Mesenchymal stem cell (in vitro differentiated cells and primary cell): Measurements from ENCODE around the gene YTHDC2.

Experiments
- DNase-seq: peaks from one replicate; pipeline ENCODE4 v3.0.0-alpha.2; 2013
- H2AFZ ChIP-seq: one replicate; pipeline ENCODE4 v1.6.1; 2013; ENCODE audit warnings: low read depth, mild to moderate bottlenecking, control low read depth, inconsistent platforms, low read length, moderate library complexity
- H2AK5ac ChIP-seq: 2 replicates; pipeline ENCODE4 v1.6.1; 2013; ENCODE audit warnings: low read length, moderate library complexity, mild to moderate bottlenecking, inconsistent platforms; ENCODE audit not compliant: severe bottlenecking
- H2BK120ac ChIP-seq: one replicate; pipeline ENCODE4 v1.6.1; 2013; ENCODE audit warnings: low read depth, mild to moderate bottlenecking, inconsistent platforms, low read length, moderate library complexity
- H2BK12ac ChIP-seq, 2 experiments: one replicate each; pipeline ENCODE4 v1.6.1; 2013; ENCODE audit warnings: inconsistent platforms in 2 of 2, low read length in 2 of 2, mild to moderate bottlenecking in 2 of 2, moderate library complexity in 2 of 2, control low read depth in 1 of 2
- H2BK15ac ChIP-seq: one replicate; pipeline ENCODE4 v1.6.1; 2013; ENCODE audit warnings: mild to moderate bottlenecking, low read depth, inconsistent platforms; ENCODE audit not compliant: poor library complexity, severe bottlenecking
- H2BK5ac ChIP-seq: 2 replicates; pipeline ENCODE4 v1.6.1; 2013; ENCODE audit warnings: low read depth, mild to moderate bottlenecking, low read length, control low read depth, inconsistent platforms; ENCODE audit not compliant: poor library complexity, severe bottlenecking
- H3K14ac ChIP-seq, 2 experiments: one replicate each; pipeline ENCODE4 v1.6.1; 2013; ENCODE audit warnings: inconsistent platforms in 2 of 2, low read length in 2 of 2, control low read depth in 1 of 2, mild to moderate bottlenecking in 1 of 2, moderate library complexity in 1 of 2
- H3K18ac ChIP-seq, 2 experiments: one replicate each; pipeline ENCODE4 v1.6.1; 2013; ENCODE audit warnings: inconsistent platforms in 2 of 2, low read length in 2 of 2, control low read depth in 1 of 2, low read depth in 1 of 2, mild to moderate bottlenecking in 1 of 2
- H3K23ac ChIP-seq, 2 experiments: one replicate each; pipeline ENCODE4 v1.6.1; 2013; ENCODE audit warnings: inconsistent platforms in 2 of 2, low read length in 2 of 2, mild to moderate bottlenecking in 2 of 2, moderate library complexity in 2 of 2, control low read depth in 1 of 2
- H3K27ac ChIP-seq: 2 replicates; pipeline ENCODE4 v1.5.1; 2013; ENCODE audit warnings: mild to moderate bottlenecking, moderate library complexity, low read length, control low read depth, inconsistent platforms; ENCODE audit not compliant: poor library complexity, severe bottlenecking
- H3K27me3 ChIP-seq, 2 experiments: 2 replicates each; pipeline versions ENCODE4 v1.6.1 to v1.7.0; 2013; ENCODE audit warnings: low read length in 2 of 2, mild to moderate bottlenecking in 2 of 2, moderate library complexity in 2 of 2, control low read depth in 1 of 2, inconsistent platforms in 1 of 2; ENCODE audit not compliant: control insufficient read depth in 1 of 2, insufficient read depth in 1 of 2
- H3K36me3 ChIP-seq, 2 experiments: 2 replicates each; pipeline versions ENCODE4 v1.6.1 to v1.7.0; 2013; ENCODE audit warnings: low read length in 2 of 2, control low read depth in 1 of 2, inconsistent platforms in 1 of 2, low read depth in 1 of 2, mild to moderate bottlenecking in 1 of 2; ENCODE audit not compliant: insufficient read depth in 2 of 2, control insufficient read depth in 1 of 2
- H3K4ac ChIP-seq, 2 experiments: one replicate each; pipeline ENCODE4 v1.6.1; 2013; ENCODE audit warnings: inconsistent platforms in 2 of 2, low read length in 2 of 2, mild to moderate bottlenecking in 2 of 2, moderate library complexity in 2 of 2, control low read depth in 1 of 2, low read depth in 1 of 2
- H3K4me1 ChIP-seq: 2 replicates; pipeline ENCODE4 v1.6.1; 2013; ENCODE audit warnings: low read depth, low read length, control low read depth; ENCODE audit not compliant: control insufficient read depth, insufficient read depth
- H3K4me2 ChIP-seq: 2 replicates; pipeline ENCODE4 v1.6.1; 2013; ENCODE audit warnings: low read length, mild to moderate bottlenecking, inconsistent platforms; ENCODE audit not compliant: poor library complexity, severe bottlenecking
- H3K4me3 ChIP-seq, 2 experiments: 2 replicates each; pipeline versions ENCODE4 v1.5.1 to v1.7.0; 2013; ENCODE audit warnings: low read length in 2 of 2, mild to moderate bottlenecking in 2 of 2, control low read depth in 1 of 2, low read depth in 1 of 2; ENCODE audit not compliant: insufficient read depth in 1 of 2
- H3K79me1 ChIP-seq: replicated peaks from 2 replicates; pipeline ENCODE4 v1.6.1; 2013; ENCODE audit warnings: mild to moderate bottlenecking, control low read depth, low read length, inconsistent platforms; ENCODE audit not compliant: poor library complexity, severe bottlenecking
- H3K9ac ChIP-seq: 2 replicates; pipeline ENCODE4 v1.7.0; 2013; ENCODE audit warnings: mild to moderate bottlenecking, low read length, moderate library complexity
- H3K9me3 ChIP-seq: 2 replicates; pipeline ENCODE4 v1.7.0; 2013; ENCODE audit warnings: mild to moderate bottlenecking, low read length; ENCODE audit not compliant: control insufficient read depth
- H4K8ac ChIP-seq: one replicate; pipeline ENCODE4 v1.6.1; 2013; ENCODE audit warnings: inconsistent platforms, mild to moderate bottlenecking, low read length, moderate library complexity
- H4K91ac ChIP-seq: one replicate; pipeline ENCODE4 v1.6.1; 2013; ENCODE audit warnings: mild to moderate bottlenecking, low read length, inconsistent platforms
- WGBS: methylation state at CpG from one replicate; pipeline ENCODE4 v1.1.7; 2013; ENCODE audit warnings: mixed read lengths; 5-methylcytosine and 5-hydroxymethylcytosine counted together

YTHDC2 gene

DNA sequence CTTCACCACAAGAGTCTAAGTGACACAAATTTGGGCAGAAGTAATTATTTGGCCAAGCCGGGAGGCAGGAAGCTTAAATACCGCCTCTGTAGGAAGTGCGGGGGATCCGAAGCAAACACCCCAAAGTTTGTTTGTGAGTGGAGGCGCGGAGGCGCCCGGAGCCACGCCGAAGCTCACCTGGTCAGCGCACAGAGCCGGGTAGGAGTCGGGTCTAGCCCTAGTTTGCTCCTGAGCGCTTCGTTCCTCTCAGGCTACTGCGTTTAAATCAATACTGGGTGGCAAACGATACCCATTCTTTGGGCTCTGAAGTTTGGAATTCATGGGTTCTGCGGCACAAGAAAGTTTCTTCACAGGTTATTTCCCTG lies 26.1 kb upstream of the YTHDC2 start:
- Histone ChIP-seq H4K8ac (no peak overlapping the region), H3K4me3 (peak overlapping the region; percentile 85 to 92), H2BK15ac (peak overlapping the region; percentile 87), H3K18ac (peak overlapping the region in 1 of 2 experiments; percentile 18), H3K27ac (no peak overlapping the region), H2AFZ (peak overlapping the region; percentile 99), H2BK5ac (no peak overlapping the region), H3K79me1 (peaks cover 6% of the 10 kb centered on the region), H3K36me3 (no peaks in the 10 kb centered on the region), H3K9ac (peak overlapping the region; percentile 87), H2BK12ac (peak overlapping the region in 1 of 2 experiments; percentile 100), H2AK5ac (no peak overlapping the region), H3K23ac (peak overlapping the region in 1 of 2 experiments; percentile 40), H2BK120ac (peak overlapping the region; percentile 51), H3K14ac (no peak overlapping the region), H4K91ac (no peak overlapping the region), H3K27me3 (no peaks in the 10 kb centered on the region), H3K4me1 (peaks cover 5% of the 10 kb centered on the region), H3K9me3 (peaks cover 15% of the 10 kb centered on the region), H3K4me2 (peak overlapping the region; percentile 98), H3K4ac (peak overlapping the region in 1 of 2 experiments; percentile 59)
- WGBS: 5% methylated on average over 18 of the region's 18 CpGs
- peak; percentile 52 for DNase-seq

DNA sequence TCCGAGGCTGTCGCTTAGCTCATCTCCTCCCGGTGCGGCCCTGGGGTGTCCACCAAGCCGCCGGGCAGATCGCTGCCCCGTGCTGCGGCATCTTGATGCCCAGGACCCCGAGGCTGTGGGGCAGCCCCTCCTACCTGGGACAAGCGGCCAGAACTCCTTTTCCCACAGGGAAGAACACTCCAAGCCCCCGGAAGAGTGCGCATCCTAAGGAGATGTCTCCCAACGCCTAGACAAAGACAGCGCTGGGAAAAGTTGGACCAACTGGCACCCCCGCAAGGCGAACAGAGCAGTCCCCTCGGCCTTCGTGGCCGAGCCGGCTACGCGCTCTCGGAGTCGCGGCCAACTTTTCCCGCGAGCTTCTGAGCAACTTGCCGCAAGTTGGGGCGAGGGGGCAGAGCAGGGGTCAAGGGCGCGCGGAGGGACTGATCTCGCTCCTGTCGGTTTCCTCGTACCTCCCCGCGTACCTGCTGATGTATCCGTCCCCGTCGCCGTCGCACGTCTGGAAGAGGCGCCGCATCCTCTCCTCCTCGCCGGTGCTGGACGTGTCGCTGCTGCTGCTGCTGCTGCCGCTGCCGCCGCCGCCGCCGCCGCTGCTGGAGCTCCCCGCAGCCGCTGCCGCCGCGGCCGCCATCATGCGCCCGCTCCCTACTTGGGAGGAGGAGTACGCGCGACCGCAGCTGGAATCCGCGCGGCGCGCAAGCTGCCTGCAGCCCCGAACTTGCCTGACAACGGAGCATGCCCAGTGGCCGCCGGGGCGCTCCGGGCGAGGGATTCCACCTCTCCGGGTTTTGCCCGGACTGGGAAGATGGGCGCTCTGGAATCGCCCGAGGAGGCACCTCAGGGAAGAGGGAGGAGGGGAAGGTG lies 25.5 kb upstream of the YTHDC2 start, which contains the start of gene MCC:
TSS of gene MCC (minus strand) at position 673 of the 864 bp plus-strand sequence.
- DNase-seq: peak; percentile 93

DNA sequence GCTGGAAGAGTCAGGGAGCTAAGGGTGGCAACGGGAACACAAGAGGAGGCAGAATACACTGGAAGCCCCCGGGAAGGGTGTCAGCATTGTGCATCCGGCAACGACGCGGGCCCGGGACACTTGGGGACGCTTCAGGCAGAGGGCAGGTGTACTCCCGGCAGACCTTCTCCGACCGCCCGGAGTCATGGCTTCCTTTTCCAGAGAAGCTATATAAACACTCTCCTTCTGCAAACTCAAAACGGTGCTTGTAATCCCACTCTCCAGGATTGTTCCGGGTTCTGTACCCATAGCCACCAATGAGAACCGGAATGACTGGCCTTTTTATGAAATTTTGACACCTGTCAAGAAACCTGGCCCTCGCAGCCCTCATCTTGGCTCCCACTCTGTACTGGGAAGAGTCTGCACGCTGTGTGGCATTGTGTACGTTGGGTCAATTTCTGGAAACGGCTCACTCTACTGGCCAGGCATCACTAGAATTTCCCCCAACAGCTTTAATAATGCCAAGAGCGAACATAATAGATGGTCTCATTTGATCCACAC lies 24.8 kb upstream of the YTHDC2 start:
- Histone ChIP-seq H4K8ac (peak overlapping the region; percentile 97), H3K4me2 (peak overlapping the region; percentile 84), H3K9me3 (peaks cover 15% of the 10 kb centered on the region), H3K23ac (no peak overlapping the region), H2BK12ac (peak overlapping the region; percentile 94), H2BK120ac (peak overlapping the region; percentile 95), H2AFZ (peak overlapping the region; percentile 85), H3K27ac (peak overlapping the region; percentile 86), H3K79me1 (peaks cover 6% of the 10 kb centered on the region), H3K27me3 (no peaks in the 10 kb centered on the region), H3K4me1 (peaks cover 5% of the 10 kb centered on the region), H4K91ac (peak overlapping the region; percentile 96), H3K18ac (peak overlapping the region; percentile 90 to 100), H3K36me3 (no peaks in the 10 kb centered on the region), H3K4me3 (peak overlapping the region; percentile 85 to 92), H2BK15ac (peak overlapping the region; percentile 54), H3K9ac (peak overlapping the region; percentile 87), H3K14ac (no peak overlapping the region), H2BK5ac (peak overlapping the region; percentile 76), H3K4ac (peak overlapping the region; percentile 84 to 85), H2AK5ac (peak overlapping the region; percentile 40)
- no peak for DNase-seq
- 25% methylated on average over 19 of the region's 20 CpGs for WGBS

More for the DNA sequence above, 25.5 kb upstream of the YTHDC2 start, which contains the start of gene MCC:
- Histone ChIP-seq H3K4me2 (peak within 1 kb of the TSS; percentile 98), H2AFZ (peak within 1 kb of the TSS; percentile 99), H2BK5ac (peak within 1 kb of the TSS; percentile 76), H2BK15ac (peak within 1 kb of the TSS; percentile 87), H2BK120ac (peak within 1 kb of the TSS; percentile 95), H4K91ac (peak within 1 kb of the TSS; percentile 96), H3K27ac (peak within 1 kb of the TSS; percentile 86), H3K23ac (peak within 1 kb of the TSS in 1 of 2 experiments; percentile 89), H3K9me3 (peaks cover 15% of the 10 kb centered on the region), H3K4me1 (peaks cover 5% of the 10 kb centered on the region), H3K4ac (peak within 1 kb of the TSS; percentile 85 to 86), H3K4me3 (peak within 1 kb of the TSS; percentile 85 to 92), H2AK5ac (peak within 1 kb of the TSS; percentile 40), H3K36me3 (no peaks in the 10 kb centered on the region), H4K8ac (peak within 1 kb of the TSS; percentile 97), H3K14ac (peak within 1 kb of the TSS in 1 of 2 experiments; percentile 100), H3K18ac (peak within 1 kb of the TSS; percentile 90 to 100), H3K27me3 (no peaks in the 10 kb centered on the region), H2BK12ac (peak within 1 kb of the TSS; percentile 94 to 100), H3K9ac (peak within 1 kb of the TSS; percentile 87), H3K79me1 (peaks cover 6% of the 10 kb centered on the region)
- WGBS: under 1% methylated on average over 86 of the region's 86 CpGs

DNA sequence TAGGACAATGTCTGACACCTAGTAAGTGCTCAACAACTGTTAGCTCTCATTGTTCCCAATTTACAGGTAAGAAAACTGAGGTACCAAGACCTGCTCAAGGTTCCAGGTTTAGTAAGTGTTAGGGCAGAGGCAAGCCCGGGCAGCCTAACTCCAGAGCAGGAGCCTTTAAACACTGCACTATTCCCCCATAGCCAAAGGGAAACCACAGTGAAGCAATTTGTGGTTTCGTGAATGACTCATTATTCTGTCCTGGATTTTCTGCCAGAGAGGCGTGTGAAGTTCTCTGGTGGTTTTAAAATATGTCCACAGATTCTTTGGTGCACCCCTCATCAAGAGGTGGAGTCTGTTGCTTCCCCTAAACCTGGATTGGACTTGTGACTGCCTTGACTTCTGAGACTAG lies 24.2 kb upstream of the YTHDC2 start:
- Histone ChIP-seq H3K4me2 (no peak overlapping the region), H3K4me3 (peak overlapping the region in 1 of 2 experiments; percentile 92), H3K9me3 (peaks cover 15% of the 10 kb centered on the region), H3K4me1 (peaks cover 5% of the 10 kb centered on the region), H3K14ac (no peak overlapping the region), H2AK5ac (no peak overlapping the region), H2BK5ac (no peak overlapping the region), H2BK120ac (no peak overlapping the region), H4K91ac (no peak overlapping the region), H4K8ac (no peak overlapping the region), H3K27ac (peak overlapping the region; percentile 86), H2BK15ac (no peak overlapping the region), H3K27me3 (no peaks in the 10 kb centered on the region), H3K23ac (no peak overlapping the region), H2BK12ac (no peak overlapping the region), H3K36me3 (no peaks in the 10 kb centered on the region), H3K79me1 (peaks cover 6% of the 10 kb centered on the region), H2AFZ (no peak overlapping the region), H3K9ac (peak overlapping the region; percentile 87), H3K4ac (no peak overlapping the region), H3K18ac (peak overlapping the region; percentile 24 to 31)
- WGBS: 4% methylated on average over 2 of the region's 3 CpGs
- DNase-seq: peak; percentile 99
